Esophagus muscularis mucosa (tissue), 4 donors: ENCODE results near the gene TIMP4. TPM values are rescaled to one million over a fixed set of nuclear protein-coding genes. Genes with fewer than 3 reads are reported as not detected.

Experiments used
- DNase-seq: peaks from one replicate; pipeline ENCODE4 v3.0.0-alpha.2; 2017; ENCODE audit errors: extremely low spot score
- H3K27ac ChIP-seq, 4 donors: fragments of 200-600 bp; sonication (generic); replicated peaks in 1 of 4; 1 replicate in 3 of 4; 2 replicates in 1 of 4; pipeline ENCODE4 v1.5.1; 2016 to 2019; ENCODE audit warnings: mild to moderate bottlenecking in 1 of 4
- H3K27me3 ChIP-seq, 4 donors: fragments of 200-600 bp; sonication (generic); one replicate each; pipeline versions ENCODE4 v1.5.1 to v1.6.0; 2016 to 2019
- H3K36me3 ChIP-seq, 4 donors: fragments of 200-600 bp; sonication (generic); one replicate each; pipeline ENCODE4 v1.5.1; 2016 to 2019
- H3K4me1 ChIP-seq, 4 donors: fragments of 200-600 bp; sonication (generic); one replicate each; pipeline ENCODE4 v1.5.1; 2016 to 2019
- H3K4me3 ChIP-seq, 4 donors: fragments of 200-600 bp; sonication (generic); 1 replicate in 2 of 4; 2 replicates in 2 of 4; pipeline ENCODE4 v1.5.1; 2016 to 2019; ENCODE audit warnings: mild to moderate bottlenecking in 4 of 4, moderate library complexity in 1 of 4
- H3K9me3 ChIP-seq, 4 donors: fragments of 200-600 bp; sonication (generic); 1 replicate in 3 of 4; 2 replicates in 1 of 4; pipeline ENCODE4 v1.5.1; 2016 to 2019
- CTCF ChIP-seq, 3 experiments: fragments of 200-600 bp in 2 of 3; fragments of 450-650 bp in 1 of 3; sonication (generic) in 2 of 3; IDR thresholded peaks; one replicate each; pipeline ENCODE4 v1.5.1; 2017 to 2019; ENCODE audit warnings: antibody characterized with exemption in 3 of 3, mild to moderate bottlenecking in 2 of 3, moderate library complexity in 1 of 3
- EP300 ChIP-seq: sonication (generic); formaldehyde crosslinking; IDR thresholded peaks from one replicate; pipeline ENCODE4 v1.6.1; 2017; ENCODE audit warnings: antibody characterized with exemption
- POLR2A ChIP-seq: fragments of 450-650 bp; IDR thresholded peaks from one replicate; pipeline ENCODE4 v1.6.1; 2017; ENCODE audit warnings: antibody characterized with exemption, moderate library complexity, mild to moderate bottlenecking, low read depth
- POLR2AphosphoS5 ChIP-seq, 2 donors: sonication (generic); formaldehyde crosslinking; IDR thresholded peaks; one replicate each; pipeline ENCODE4 v1.6.1; 2017; ENCODE audit warnings: antibody characterized with exemption in 2 of 2
- WGBS: methylation state at CpG from one replicate; pipeline ENCODE4 v1.1.5; 2018; 5-methylcytosine and 5-hydroxymethylcytosine counted together
- intact Hi-C: fragments of 100-400 bp; cut with DNase I; formaldehyde crosslinking; loops from one replicate; pipeline ENCODE4 v1.15.1; 2023
- total RNA-seq, 4 donors: library from RNA; depleted of rRNA; stranded (reverse); fragments of >200 nt; gene quantifications; one replicate each; pipeline versions ENCODE4 v1.1.0 to v1.2.1, GENCODE V29; 2016

The TIMP4 gene
- total RNA-seq, 4 donors from 2014 or later, result 24.1 to 48.0 (median 30.5) TPM

GRCh38 chr3:12193485-12194165 lies 34.9 kb upstream of the TIMP4 start:
- 100% methylated on average over 1 of the region's 1 CpG for WGBS
- Histone ChIP-seq H3K9me3 (no peaks in the 10 kb centered on the region), H3K4me3 (no peak overlapping the region), H3K4me1 (peaks cover 9 to 32% (median 20%) of the 10 kb centered on the region in 4 donors), H3K27ac (peak overlapping the region in 3 of 4 donors; percentile 17 to 45 (median 39)), H3K36me3 (no peaks in the 10 kb centered on the region), H3K27me3 (no peaks in the 10 kb centered on the region)
- DNase-seq, result peak; percentile 75
- peak in 1 of 2 donors; percentile 18 for TF ChIP-seq POLR2AphosphoS5 (IDR thresholded peaks at IDR 0.05)
- TF ChIP-seq EP300, result no peak
- intact Hi-C loops, result no loop called here

GRCh38 chr3:12192655-12193484 lies 34.2 kb upstream of the TIMP4 start:
- Histone ChIP-seq H3K27me3 (no peaks in the 10 kb centered on the region), H3K4me1 (peaks cover 9 to 40% (median 25%) of the 10 kb centered on the region in 4 donors), H3K9me3 (no peaks in the 10 kb centered on the region), H3K4me3 (no peak overlapping the region), H3K36me3 (no peaks in the 10 kb centered on the region), H3K27ac (peak overlapping the region in 1 of 4 donors; percentile 45)
- no peak for TF ChIP-seq CTCF (IDR thresholded peaks at IDR 0.05)
- no peak for TF ChIP-seq EP300
- TF ChIP-seq POLR2AphosphoS5 (IDR thresholded peaks at IDR 0.05), result no peak
- TF ChIP-seq POLR2A, result no peak
- intact Hi-C loops, result no loop called here
- DNase-seq, result no peak
- 91% methylated on average over 3 of the region's 3 CpGs for WGBS

GRCh38 chr3:12192173-12192572 lies 33.5 kb upstream of the TIMP4 start:
- H3K9me3 ChIP-seq, result no peaks in the 10 kb centered on the region
- peaks cover 9 to 41% (median 27%) of the 10 kb centered on the region in 4 donors for H3K4me1 ChIP-seq
- no peak overlapping the region for H3K27ac ChIP-seq
- DNase-seq, result peak; percentile 17
- no peaks in the 10 kb centered on the region for H3K27me3 ChIP-seq
- 83% methylated on average over 8 of the region's 8 CpGs for WGBS
- no peak for TF ChIP-seq CTCF (IDR thresholded peaks at IDR 0.05)
- no peak for TF ChIP-seq POLR2A
- TF ChIP-seq POLR2AphosphoS5 (IDR thresholded peaks at IDR 0.05), result no peak
- no peak for TF ChIP-seq EP300
- H3K36me3 ChIP-seq, result no peaks in the 10 kb centered on the region
- intact Hi-C loops, result no loop called here
- no peak overlapping the region for H3K4me3 ChIP-seq

GRCh38 chr3:12191559-12191958 lies 32.8 kb upstream of the TIMP4 start:
- Histone ChIP-seq H3K27me3 (no peaks in the 10 kb centered on the region), H3K36me3 (no peaks in the 10 kb centered on the region), H3K9me3 (no peaks in the 10 kb centered on the region), H3K27ac (no peak overlapping the region), H3K4me3 (no peak overlapping the region), H3K4me1 (peaks cover 9 to 47% (median 27%) of the 10 kb centered on the region in 4 donors)
- intact Hi-C loops, result no loop called here
- peak; percentile 42 for DNase-seq
- TF ChIP-seq CTCF (IDR thresholded peaks at IDR 0.05) (no peak), POLR2AphosphoS5 (IDR thresholded peaks at IDR 0.05) (no peak), EP300 (no peak), POLR2A (no peak)
- WGBS, result 94% methylated on average over 5 of the region's 5 CpGs

GRCh38 chr3:12190832-12191231 lies 32.1 kb upstream of the TIMP4 start:
- peak; percentile 55 for DNase-seq
- H3K27me3 ChIP-seq, result no peaks in the 10 kb centered on the region
- H3K36me3 ChIP-seq, result no peaks in the 10 kb centered on the region
- H3K27ac ChIP-seq, result no peak overlapping the region
- peaks cover 9 to 47% (median 27%) of the 10 kb centered on the region in 4 donors for H3K4me1 ChIP-seq
- intact Hi-C loops, result no loop called here
- no peaks in the 10 kb centered on the region for H3K9me3 ChIP-seq
- no peak overlapping the region for H3K4me3 ChIP-seq
- 88% methylated on average over 6 of the region's 6 CpGs for WGBS
- TF ChIP-seq POLR2A (no peak), POLR2AphosphoS5 (IDR thresholded peaks at IDR 0.05) (no peak)
